ENCODE results near the gene TSPAN4.

TSPAN4 gene

GRCh38 chr11:849104-849824 is 6.6 kb downstream of the TSPAN4 start:
- ATAC-seq, result no peak
- TF ChIP-seq ZC3H10 (CRISPR knock-in tag; IDR thresholded peaks at IDR 0.05) (no peak), ZNF8 (CRISPR knock-in tag; IDR thresholded peaks at IDR 0.05) (no peak), OSR1 (CRISPR knock-in tag; IDR thresholded peaks at IDR 0.05) (no peak), ZFP30 (CRISPR knock-in tag; IDR thresholded peaks at IDR 0.05) (no peak), PPARA (CRISPR knock-in tag; IDR thresholded peaks at IDR 0.05; ENCODE audit: borderline replicate concordance) (no peak), BACH2 (CRISPR knock-in tag; IDR thresholded peaks at IDR 0.05; ENCODE audit: borderline replicate concordance) (no peak), ZNF565 (CRISPR knock-in tag; conservative IDR thresholded peaks at IDR 0.05; ENCODE audit: low read depth) (no peak), POU6F1 (CRISPR knock-in tag; IDR thresholded peaks at IDR 0.05; ENCODE audit: borderline replicate concordance, low read depth) (no peak), CSDC2 (CRISPR knock-in tag; IDR thresholded peaks at IDR 0.05) (no peak), ZFP3 (CRISPR knock-in tag; IDR thresholded peaks at IDR 0.05) (no peak), TSHZ2 (CRISPR knock-in tag; IDR thresholded peaks at IDR 0.05) (no peak), GLIS3 (CRISPR knock-in tag; IDR thresholded peaks at IDR 0.05) (no peak), TCF4 (CRISPR knock-in tag; IDR thresholded peaks at IDR 0.05; ENCODE audit: borderline replicate concordance) (no peak), ISL1 (CRISPR knock-in tag; IDR thresholded peaks at IDR 0.05) (no peak), CREB5 (CRISPR knock-in tag; IDR thresholded peaks at IDR 0.05; ENCODE audit: low read depth) (no peak), PATZ1 (CRISPR knock-in tag; IDR thresholded peaks at IDR 0.05; ENCODE audit: borderline replicate concordance) (no peak), CSRNP3 (CRISPR knock-in tag; IDR thresholded peaks at IDR 0.05) (no peak), RARB (CRISPR knock-in tag; IDR thresholded peaks at IDR 0.05) (no peak), ARNTL (CRISPR knock-in tag; IDR thresholded peaks at IDR 0.05; ENCODE audit: borderline replicate concordance, low read depth) (no peak), ZNF70 (CRISPR knock-in tag; IDR thresholded peaks at IDR 0.05) (no peak)

GRCh38 chr11:849951-850774 is 7.5 kb downstream of the TSPAN4 start:
- TF ChIP-seq ZC3H10 (CRISPR knock-in tag; IDR thresholded peaks at IDR 0.05) (no peak), OSR1 (CRISPR knock-in tag; IDR thresholded peaks at IDR 0.05) (no peak), GLIS3 (CRISPR knock-in tag; IDR thresholded peaks at IDR 0.05) (no peak), RARB (CRISPR knock-in tag; IDR thresholded peaks at IDR 0.05) (no peak), ESRRG (CRISPR knock-in tag; IDR thresholded peaks at IDR 0.05) (no peak), ISL1 (CRISPR knock-in tag; IDR thresholded peaks at IDR 0.05) (no peak), ARNTL (CRISPR knock-in tag; IDR thresholded peaks at IDR 0.05; ENCODE audit: borderline replicate concordance, low read depth) (no peak), CREB5 (CRISPR knock-in tag; IDR thresholded peaks at IDR 0.05; ENCODE audit: low read depth) (no peak), TOX (CRISPR knock-in tag; IDR thresholded peaks at IDR 0.05; ENCODE audit: borderline replicate concordance) (no peak), ZNF70 (CRISPR knock-in tag; IDR thresholded peaks at IDR 0.05) (no peak)
- no peak for ATAC-seq
